HS-5 (cell line): Measurements from ENCODE around the gene KRTAP9-6.
"Not testable (repeated sequence)": the region's sequence is repeated elsewhere in the genome, so short reads cannot be mapped to it uniquely, and the experiment has no call there.

Experiments
- DNase-seq: peaks from one replicate; pipeline ENCODE4 v3.0.0-alpha.2; 2012; ENCODE audit warnings: low read depth

Gene KRTAP9-6

GRCh38 chr17:41265078-41265477 lies at the start of gene KRTAP9-6:
Gene KRTAP9-6, plus strand, starts transcription at chr17:41265378. Its CDS starts 0 bp downstream, at chr17:41265378.
- no peak for DNase-seq

- no peak for DNase-seq
These were observed 49.5 kb upstream of the KRTAP9-6 start for GRCh38 chr17:41215681-41216080.

DNA sequence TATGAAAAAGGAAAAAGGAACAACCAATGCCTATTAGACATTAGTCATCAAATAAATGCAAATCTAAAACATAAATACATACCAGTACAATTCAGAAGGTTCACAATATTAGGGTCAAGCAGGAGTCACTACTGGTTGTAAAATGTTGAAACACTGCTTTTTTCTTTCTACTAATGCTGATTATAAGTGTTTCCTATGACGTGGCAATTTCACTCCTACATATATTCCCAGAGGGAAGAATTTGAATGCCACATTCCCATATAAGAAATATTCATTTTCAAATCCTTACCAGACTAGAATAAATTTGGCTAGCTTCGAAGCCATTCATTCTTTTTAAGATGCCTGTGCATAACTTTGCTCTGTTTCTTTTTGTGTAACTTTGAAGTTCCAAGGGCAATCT lies 41.4 kb upstream of the KRTAP9-6 start:
- DNase-seq: no peak

DNA sequence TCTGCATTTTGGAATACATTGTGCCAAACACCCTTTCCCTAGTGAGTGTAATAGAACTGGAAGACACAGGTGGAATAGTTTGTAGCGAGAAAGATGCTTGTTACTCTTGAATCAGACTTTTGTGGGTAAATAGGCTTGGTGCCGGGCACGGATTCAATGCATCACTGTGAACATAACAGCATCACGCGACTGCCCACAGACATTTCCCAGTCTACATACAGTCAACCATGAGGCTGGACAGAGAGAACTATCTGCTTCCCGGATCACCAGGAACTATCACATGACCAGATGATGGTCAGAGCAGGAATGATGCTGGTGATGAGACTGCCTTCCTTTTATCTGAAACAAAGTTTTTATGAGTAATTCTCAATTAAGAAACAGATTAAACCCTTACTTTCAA lies 39.1 kb upstream of the KRTAP9-6 start:
- no peak for DNase-seq

GRCh38 chr17:41226598-41227095 lies 38.5 kb upstream of the KRTAP9-6 start, which contains the start of gene KRTAP9-2:
Gene KRTAP9-2, plus strand, starts transcription at chr17:41226648. Its CDS starts 7 bp downstream, at chr17:41226655.
- not testable (repeated sequence) for DNase-seq

DNA sequence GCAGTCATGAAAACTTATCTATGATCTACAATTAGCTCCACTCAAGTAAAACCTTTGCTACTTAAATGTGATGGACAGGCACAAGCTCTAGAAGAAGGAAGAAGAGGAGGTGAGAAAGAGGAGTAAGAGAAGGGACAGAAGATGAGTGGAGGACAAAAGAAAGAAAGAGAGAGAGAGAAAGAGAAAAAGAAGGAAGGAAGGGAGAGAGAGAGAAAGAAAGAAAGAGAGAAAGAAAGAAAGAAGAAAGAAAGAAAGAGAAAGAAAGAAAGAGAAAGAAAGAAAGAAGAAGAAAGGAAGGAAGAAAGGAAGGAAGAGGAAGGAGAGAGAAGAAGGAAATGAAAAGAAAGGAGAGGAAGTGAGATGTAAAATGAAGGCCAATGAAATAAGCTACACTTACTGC lies 35.1 kb upstream of the KRTAP9-6 start:
- DNase-seq: no peak

DNA sequence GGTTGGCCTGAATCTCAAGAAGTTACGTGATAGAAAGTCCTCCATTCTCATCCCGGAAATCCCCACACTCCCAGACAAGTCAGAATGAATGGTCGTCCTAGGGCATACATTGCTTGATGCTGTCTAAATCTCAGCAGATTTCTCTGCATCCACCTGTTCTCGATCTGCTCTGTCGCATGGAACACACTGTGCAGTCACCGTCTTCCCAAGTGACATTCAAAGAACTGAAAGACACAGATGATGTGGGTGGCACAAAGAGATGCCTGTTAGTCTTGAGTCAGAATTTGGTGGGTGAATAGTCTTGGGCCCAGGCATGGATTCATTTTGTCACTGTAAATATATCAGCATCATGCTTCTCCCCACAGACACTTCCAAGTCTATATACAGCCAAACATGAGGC lies 33.4 kb upstream of the KRTAP9-6 start:
- DNase-seq: no peak

GRCh38 chr17:41232399-41233105 lies 32.6 kb upstream of the KRTAP9-6 start, which contains the start of gene KRTAP9-3:
Gene KRTAP9-3, plus strand, starts transcription at chr17:41232449. Its CDS starts 53 bp downstream, at chr17:41232502.
- not testable (repeated sequence) for DNase-seq

GRCh38 chr17:41237116-41237515 lies 28.1 kb upstream of the KRTAP9-6 start:
- DNase-seq: not testable (repeated sequence)

GRCh38 chr17:41237949-41238437 lies 27.2 kb upstream of the KRTAP9-6 start, which contains the start of gene KRTAP9-8:
Gene KRTAP9-8, plus strand, starts transcription at chr17:41237999. Its CDS starts 53 bp downstream, at chr17:41238052.
- not testable (repeated sequence) for DNase-seq

GRCh38 chr17:41246995-41247787 lies 18.0 kb upstream of the KRTAP9-6 start:
- not testable (repeated sequence) for DNase-seq

GRCh38 chr17:41249637-41250240 lies 15.4 kb upstream of the KRTAP9-6 start, which contains the start of gene KRTAP9-4:
Gene KRTAP9-4, plus strand, starts transcription at chr17:41249687. Its CDS starts 34 bp downstream, at chr17:41249721.
- DNase-seq: not testable (repeated sequence)

- DNase-seq: no peak
These were observed 13.9 kb upstream of the KRTAP9-6 start for GRCh38 chr17:41251261-41251660.

GRCh38 chr17:41254861-41255260 lies 10.3 kb upstream of the KRTAP9-6 start:
- no peak for DNase-seq

DNA sequence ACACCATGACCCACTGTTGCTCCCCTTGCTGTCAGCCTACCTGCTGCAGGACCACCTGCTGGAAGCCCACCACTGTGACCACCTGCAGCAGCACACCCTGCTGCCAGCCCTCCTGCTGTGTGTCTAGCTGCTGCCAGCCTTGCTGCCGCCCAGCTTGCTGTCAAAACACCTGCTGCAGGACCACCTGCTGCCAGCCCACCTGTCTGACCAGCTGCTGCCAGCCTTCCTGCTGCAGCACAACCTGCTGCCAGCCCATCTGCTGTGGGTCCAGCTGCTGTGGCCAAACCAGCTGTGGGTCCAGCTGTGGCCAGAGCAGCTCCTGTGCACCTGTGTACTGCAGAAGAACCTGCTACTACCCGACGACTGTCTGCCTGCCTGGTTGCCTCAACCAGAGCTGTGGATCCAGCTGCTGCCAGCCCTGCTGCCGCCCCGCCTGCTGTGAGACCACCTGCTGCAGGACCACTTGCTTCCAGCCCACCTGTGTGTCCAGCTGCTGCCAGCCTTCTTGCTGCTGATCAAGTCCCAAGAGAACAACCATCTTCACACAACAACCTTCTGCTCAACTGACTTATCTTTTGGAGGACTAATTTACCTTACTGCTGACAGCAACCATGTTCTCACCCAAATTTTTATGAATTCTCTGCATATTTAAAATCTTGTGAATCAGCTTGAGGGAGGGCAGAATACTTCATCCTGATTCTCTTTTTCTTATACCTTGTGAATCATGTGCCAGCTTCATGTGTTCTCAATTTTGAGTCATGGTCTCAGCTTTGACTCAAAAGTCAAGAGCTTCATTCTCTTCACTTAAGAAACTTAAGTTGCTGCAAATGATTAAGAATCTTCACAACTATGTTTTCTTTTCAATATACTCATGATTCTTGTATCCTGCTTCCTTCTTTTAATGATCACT lies 9.5 kb upstream of the KRTAP9-6 start, which contains the start of gene KRTAP9-9:
TSS of gene KRTAP9-9 (plus strand) at position 4 of the 910 bp plus-strand sequence.
- DNase-seq: not testable (repeated sequence)

DNA sequence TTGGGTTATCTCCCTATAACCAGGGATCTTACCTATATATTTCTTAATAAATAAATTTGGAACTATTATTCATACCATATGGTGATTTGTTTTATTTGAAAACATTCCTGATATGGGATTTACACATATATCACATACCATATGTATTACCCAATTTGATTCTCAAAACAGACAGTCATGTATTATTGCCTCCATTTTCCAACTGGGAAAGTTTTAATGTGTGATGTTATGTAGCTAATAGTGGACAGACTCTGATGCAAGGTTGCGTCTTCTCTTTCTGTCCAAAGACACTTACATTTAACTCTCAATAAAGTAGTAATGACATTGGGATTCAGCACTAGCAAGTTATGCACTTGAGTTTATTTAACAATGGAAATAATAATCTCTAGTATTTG lies 8.9 kb upstream of the KRTAP9-6 start:
- peak; percentile 47 for DNase-seq

- DNase-seq: no peak
These were observed 6.8 kb upstream of the KRTAP9-6 start for GRCh38 chr17:41258406-41258805.

- no peak for DNase-seq
These were observed 2.0 kb upstream of the KRTAP9-6 start for GRCh38 chr17:41263212-41263611.

- no peak for DNase-seq
These were observed 579 bp upstream of the KRTAP9-6 start for GRCh38 chr17:41264599-41264998.

DNA sequence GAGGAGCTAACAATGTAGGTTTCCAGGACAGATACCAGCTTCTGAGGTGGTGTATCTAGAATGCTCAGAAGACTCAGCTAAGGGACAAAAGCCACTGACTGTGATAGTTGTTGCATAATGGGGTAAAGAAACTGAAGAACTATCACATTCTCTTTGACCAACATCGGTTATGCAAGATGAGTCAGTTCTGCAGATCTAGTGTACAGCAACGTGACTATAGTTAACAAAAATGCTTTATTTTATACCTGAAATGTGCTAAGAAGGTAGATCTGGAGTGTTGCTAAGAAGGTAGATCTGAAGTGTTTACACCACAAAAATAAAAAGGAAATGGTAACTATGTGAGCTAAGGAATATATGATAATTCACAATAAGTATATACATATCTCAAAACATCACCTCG lies 2.5 kb downstream of the KRTAP9-6 start:
- no peak for DNase-seq

- DNase-seq: not testable (repeated sequence)
These were observed 6.1 kb downstream of the KRTAP9-6 start for GRCh38 chr17:41271323-41271722.
